ENCODE measurements around the gene CARM1. TPM values are rescaled to one million over a fixed set of nuclear protein-coding genes. Genes with fewer than 3 reads are reported as not detected.
A peak's percentile ranks its signal among the peaks of the same experiment; 100 is the strongest.
"Not testable (repeated sequence)": the region's sequence is repeated elsewhere in the genome, so short reads cannot be mapped to it uniquely, and the experiment has no call there.

Gene CARM1
- total and polyA plus RNA-seq, 11 donors, result 22.4 to 39.5 (median 29.3) TPM

DNA sequence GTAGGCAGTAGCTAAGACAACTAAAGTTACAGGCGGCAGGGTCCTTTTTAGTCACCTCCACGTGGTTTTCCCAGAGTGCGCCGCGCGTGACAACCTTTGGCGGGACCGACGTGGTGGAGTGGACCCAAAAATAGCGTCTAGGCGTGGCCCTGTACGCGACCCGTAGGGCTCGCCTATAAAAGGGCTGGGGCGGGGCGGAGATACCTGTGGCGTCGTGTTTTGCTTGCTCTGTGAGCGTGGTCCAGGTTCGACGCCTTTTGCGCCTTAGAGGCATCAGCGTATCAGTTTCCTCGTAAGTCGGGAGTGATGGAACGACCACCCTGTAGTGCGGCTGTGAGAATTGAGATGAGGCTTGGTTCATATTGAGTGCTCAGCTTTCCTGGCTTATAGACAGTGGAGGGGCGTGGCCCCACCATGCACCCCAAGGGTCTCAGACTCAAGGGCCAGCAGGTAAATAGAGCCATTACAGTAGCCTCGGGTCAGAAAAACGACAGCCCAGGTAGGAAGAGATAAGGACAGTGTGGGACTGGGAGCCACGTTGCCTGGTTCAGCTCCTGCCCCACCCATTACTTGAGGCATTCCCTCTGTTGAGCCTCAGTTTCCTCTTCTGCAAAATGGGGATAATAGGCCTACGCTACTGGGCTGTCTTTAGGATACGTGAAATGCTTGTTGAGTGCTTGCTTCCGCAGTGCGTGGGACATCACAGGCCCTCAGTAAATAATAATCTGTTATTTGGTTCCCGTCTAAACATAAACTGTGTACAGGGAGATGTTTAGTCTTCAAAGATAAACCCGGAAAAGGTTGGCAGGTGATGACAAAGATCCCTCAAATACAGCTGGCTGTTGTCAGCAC, 34.6 kb upstream of the CARM1 start:
- H3K4me3 ChIP-seq, result peak overlapping the region in 11 of 12 donors; percentile 50 to 96 (median 75)
- intact Hi-C loops (cut with DNase I), result loop anchor here in 3 of 10 donors (1.0 to 2.0 kb wide), 3 partner anchors 34 to 119 kb away; partner anchors contain the start of gene CARM1 (in 3 of the 3)
- 28 to 34% (median 30%) methylated on average over 29 to 38 of the region's 38 CpGs for WGBS, 4 donors

DNA sequence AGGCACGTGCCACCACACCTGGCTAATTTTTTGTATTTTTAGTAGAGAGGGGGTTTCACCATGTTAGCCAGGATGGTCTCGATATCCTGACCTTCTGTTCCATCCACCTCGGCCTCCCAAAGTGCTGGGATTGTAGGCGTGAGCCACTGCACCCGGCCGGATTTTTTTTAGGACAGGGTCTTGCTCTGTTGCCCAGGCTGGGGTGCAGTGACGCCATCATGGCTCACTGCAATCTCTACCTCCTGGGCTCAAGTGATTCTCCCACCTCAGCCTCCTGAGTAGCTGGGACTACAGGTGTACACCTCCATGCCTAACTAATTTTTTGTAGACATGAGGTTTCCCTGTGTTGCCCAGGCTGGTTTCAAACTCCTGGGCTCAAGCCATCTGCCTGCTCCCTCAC, 33.7 kb upstream of the CARM1 start:
- not testable (repeated sequence) for H3K9me3 ChIP-seq, H3K27ac ChIP-seq, ATAC-seq, H3K27me3 ChIP-seq, H3K4me3 ChIP-seq, DNase-seq
- WGBS, 4 donors, result 89 to 96% (median 95%) methylated on average over 7 of the region's 7 CpGs
- intact Hi-C loops (cut with DNase I), result loop anchor here in 2 of 10 donors (2.0 kb wide), 1 partner anchor 33 kb away; the partner anchor contains the start of gene CARM1 (in 2 of the 2)
- Histone ChIP-seq H3K4me1 (peaks cover 0 to 16% (median 9%) of the 10 kb centered on the region in 12 donors), H3K36me3 (peaks cover 0 to 21% (median 12%) of the 10 kb centered on the region in 9 donors)

More for the DNA sequence above, 34.6 kb upstream of the CARM1 start:
- Histone ChIP-seq H3K36me3 (peaks cover 0 to 31% (median 21%) of the 10 kb centered on the region in 9 donors), H3K9me3 (peaks cover 0 to 8% (median 0%) of the 10 kb centered on the region in 12 donors), H3K27ac (peak overlapping the region; percentile 94 to 100 (median 98)), H3K27me3 (no peaks in the 10 kb centered on the region), H3K4me1 (peaks cover 0 to 16% (median 9%) of the 10 kb centered on the region in 12 donors)
- ATAC-seq, result peak; percentile 49 to 60 (median 54)
- DNase-seq, result peak; percentile 86 to 93 (median 92)
- no peak for TF ChIP-seq POLR2A (IDR thresholded peaks at IDR 0.05)
- TF ChIP-seq, protein P1, sequence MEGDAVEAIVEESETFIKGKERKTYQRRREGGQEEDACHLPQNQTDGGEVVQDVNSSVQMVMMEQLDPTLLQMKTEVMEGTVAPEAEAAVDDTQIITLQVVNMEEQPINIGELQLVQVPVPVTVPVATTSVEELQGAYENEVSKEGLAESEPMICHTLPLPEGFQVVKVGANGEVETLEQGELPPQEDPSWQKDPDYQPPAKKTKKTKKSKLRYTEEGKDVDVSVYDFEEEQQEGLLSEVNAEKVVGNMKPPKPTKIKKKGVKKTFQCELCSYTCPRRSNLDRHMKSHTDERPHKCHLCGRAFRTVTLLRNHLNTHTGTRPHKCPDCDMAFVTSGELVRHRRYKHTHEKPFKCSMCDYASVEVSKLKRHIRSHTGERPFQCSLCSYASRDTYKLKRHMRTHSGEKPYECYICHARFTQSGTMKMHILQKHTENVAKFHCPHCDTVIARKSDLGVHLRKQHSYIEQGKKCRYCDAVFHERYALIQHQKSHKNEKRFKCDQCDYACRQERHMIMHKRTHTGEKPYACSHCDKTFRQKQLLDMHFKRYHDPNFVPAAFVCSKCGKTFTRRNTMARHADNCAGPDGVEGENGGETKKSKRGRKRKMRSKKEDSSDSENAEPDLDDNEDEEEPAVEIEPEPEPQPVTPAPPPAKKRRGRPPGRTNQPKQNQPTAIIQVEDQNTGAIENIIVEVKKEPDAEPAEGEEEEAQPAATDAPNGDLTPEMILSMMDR (IDR thresholded peaks at IDR 0.05), result peak in 1 of 12 donors; percentile 2

DNA sequence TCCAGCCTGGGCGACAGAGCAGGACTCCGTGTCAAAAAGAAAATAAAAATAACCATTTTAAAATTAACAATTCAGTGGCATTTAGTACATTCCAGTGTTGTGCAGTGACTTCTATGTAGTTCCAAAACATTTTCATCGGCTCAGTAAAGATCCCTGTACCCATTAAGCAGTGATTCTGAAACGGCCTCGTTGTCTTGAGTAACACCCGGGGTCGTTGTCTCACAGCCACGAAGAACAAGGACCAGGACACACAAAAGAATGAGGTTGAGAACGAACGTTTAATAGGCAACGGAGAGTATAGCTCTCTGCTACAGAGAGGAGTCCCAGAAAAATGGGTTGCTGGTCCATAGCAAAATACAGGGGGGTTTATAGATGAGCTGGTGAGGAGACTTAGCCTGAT, 33.0 kb upstream of the CARM1 start:
- H3K4me3 ChIP-seq, result no peak overlapping the region
- no peak for ATAC-seq
- no peaks in the 10 kb centered on the region for H3K27me3 ChIP-seq
- TF ChIP-seq POLR2A (IDR thresholded peaks at IDR 0.05), result no peak
- TF ChIP-seq, protein P1 (IDR thresholded peaks at IDR 0.05), result no peak
- 88 to 93% (median 90%) methylated on average over 11 of the region's 11 CpGs for WGBS, 4 donors
- peaks cover 0 to 16% (median 9%) of the 10 kb centered on the region in 12 donors for H3K4me1 ChIP-seq
- H3K27ac ChIP-seq, result no peak overlapping the region
- H3K36me3 ChIP-seq, result peaks cover 0 to 14% (median 4%) of the 10 kb centered on the region in 9 donors
- no peak for DNase-seq
- peaks cover 0 to 8% (median 0%) of the 10 kb centered on the region in 12 donors for H3K9me3 ChIP-seq
- intact Hi-C loops (cut with DNase I), result no loop called here

DNA sequence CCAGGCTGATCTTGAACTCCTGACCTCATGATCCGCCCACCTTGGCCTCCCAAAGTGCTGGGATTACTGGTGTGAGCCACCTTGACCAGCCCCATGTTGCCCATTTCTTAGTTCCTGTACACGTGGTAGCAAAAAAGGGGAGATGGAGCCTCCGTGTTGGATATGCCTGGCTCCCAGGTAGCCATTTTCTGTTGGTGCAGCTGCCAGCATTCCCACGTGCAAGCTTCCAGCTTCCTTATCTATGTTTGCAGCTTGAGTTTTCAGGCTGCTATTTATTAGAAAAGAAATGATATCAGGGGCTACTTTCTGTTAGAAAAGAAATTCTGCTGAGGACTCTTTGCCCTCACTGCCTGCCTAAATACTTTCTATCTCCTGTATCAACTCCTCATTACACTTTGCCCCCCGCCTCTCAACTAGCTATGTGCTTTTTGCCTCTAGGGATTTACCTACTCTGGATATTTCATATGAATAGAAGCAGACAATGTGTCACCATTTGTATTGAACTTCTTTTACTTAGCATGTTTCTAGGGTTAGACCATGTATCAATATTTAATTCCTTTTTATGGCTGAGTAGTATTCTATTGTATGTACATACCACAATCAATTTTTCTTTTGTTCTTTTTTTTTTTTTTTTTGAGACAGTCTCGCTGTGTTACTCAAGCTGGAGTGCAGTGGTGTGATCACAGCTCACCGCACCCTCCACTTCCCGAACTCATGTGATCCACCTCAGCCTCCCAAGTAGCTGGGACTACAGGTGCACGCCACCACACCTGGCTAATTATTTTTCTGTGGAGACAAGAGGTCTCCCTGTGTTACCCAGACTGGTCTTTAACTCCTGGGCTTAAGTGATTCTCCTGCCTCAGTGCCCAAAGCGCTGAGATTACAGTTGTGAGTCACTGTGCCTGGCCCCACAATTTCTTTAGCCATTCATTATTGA, 32.0 kb upstream of the CARM1 start:
- TF ChIP-seq, protein P1 (IDR thresholded peaks at IDR 0.05), result no peak
- TF ChIP-seq POLR2A (IDR thresholded peaks at IDR 0.05), result no peak
- no peak for ATAC-seq
- Histone ChIP-seq H3K27ac (no peak overlapping the region), H3K4me1 (peaks cover 0 to 16% (median 9%) of the 10 kb centered on the region in 12 donors), H3K4me3 (no peak overlapping the region), H3K9me3 (peaks cover 0 to 8% (median 0%) of the 10 kb centered on the region in 12 donors), H3K27me3 (no peaks in the 10 kb centered on the region), H3K36me3 (peaks cover 0 to 4% (median 0%) of the 10 kb centered on the region in 9 donors)
- 80 to 82% (median 81%) methylated on average over 10 of the region's 10 CpGs for WGBS, 4 donors
- intact Hi-C loops (cut with DNase I), result no loop called here
- no peak for DNase-seq
